ENCODE measurements around the gene ZMYM3. TPM values are rescaled to one million over a fixed set of nuclear protein-coding genes. Genes with fewer than 3 reads are reported as not detected.

Gene ZMYM3
- total and polyA plus RNA-seq, 2 donors (not counting 1 experiment from before 2014, with no cell fraction given), result 13.4 to 16.8 TPM

DNA sequence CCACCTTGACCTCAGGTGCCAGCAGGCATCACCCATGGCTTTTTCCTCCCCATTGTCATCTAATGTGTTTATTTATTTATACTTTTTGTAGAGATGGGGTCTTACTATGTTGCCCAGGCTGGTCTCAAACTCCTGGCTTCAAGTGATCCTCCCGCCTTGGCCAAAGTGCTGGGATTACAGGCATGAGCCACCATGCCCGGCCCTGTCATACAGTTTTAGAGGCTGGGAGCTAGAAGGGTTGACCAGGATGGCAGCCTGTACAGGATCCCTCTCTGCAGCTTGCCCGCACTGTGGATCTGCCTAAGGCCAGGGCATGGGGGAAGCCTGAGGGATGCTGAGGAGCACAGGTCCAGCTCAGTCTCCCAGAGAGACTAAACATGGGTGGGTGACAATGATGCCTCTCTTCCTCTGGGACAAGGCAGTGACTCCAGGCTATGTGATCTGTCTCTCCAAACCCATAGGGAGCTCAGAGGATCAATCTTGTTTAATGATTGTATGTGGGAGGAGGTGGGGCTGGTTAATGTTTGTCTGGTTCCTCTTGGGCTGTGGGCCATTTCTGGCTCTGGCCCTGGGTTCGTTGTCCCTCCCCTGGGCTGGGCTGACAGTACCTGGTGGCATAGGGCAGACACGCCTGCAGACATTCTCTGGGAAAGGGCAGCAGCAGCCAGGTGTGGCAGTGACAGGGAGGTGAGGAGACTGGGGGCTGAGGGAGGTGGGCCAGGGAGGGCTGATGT lies 39.2 kb downstream of the ZMYM3 start:
- Histone ChIP-seq H3K27me3 (ENCODE audit: control insufficient read depth, insufficient read depth, low read length) (no peaks in the 10 kb centered on the region), H3K4me3 (replicated peaks in 1 of 4; ENCODE audit: control extremely low read depth in 1 of 4, insufficient read depth in 1 of 4, low read depth in 3 of 4, low read length in 4 of 4) (no peak overlapping the region), H3K9ac (ENCODE audit: insufficient read depth, low read length) (no peak overlapping the region), H3K4me1 (ENCODE audit: control insufficient read depth, extremely low read depth, insufficient read depth, low read length) (no peaks in the 10 kb centered on the region), H3K79me2 (ENCODE audit: control insufficient read depth, insufficient read depth, low read length) (no peaks in the 10 kb centered on the region), H3K36me3 (ENCODE audit: control insufficient read depth, insufficient read depth, low read length) (no peaks in the 10 kb centered on the region), H3K4me2 (ENCODE audit: extremely low read depth, insufficient read depth, low read length) (no peak overlapping the region), H2AFZ (ENCODE audit: low read length) (no peak overlapping the region), H3K27ac (ENCODE audit: insufficient read depth, low read length) (no peak overlapping the region), H3K9me3 (ENCODE audit: control insufficient read depth, insufficient read depth, low read depth, low read length) (no peaks in the 10 kb centered on the region), H4K20me1 (ENCODE audit: control insufficient read depth, extremely low read depth, insufficient read depth, low read length) (no peaks in the 10 kb centered on the region)
- no peak for DNase-seq (ENCODE audit: low read depth in 2 of 2)
- no peak for TF ChIP-seq CTCF (conservative IDR thresholded peaks at IDR 0.05 in 1 of 2, IDR thresholded peaks at IDR 0.05 in 1 of 2; ENCODE audit: low read depth in 1 of 2, low read length in 2 of 2)
- no peak for TF ChIP-seq EZH2 (IDR thresholded peaks at IDR 0.05; ENCODE audit: low read length, missing control alignments)

DNA sequence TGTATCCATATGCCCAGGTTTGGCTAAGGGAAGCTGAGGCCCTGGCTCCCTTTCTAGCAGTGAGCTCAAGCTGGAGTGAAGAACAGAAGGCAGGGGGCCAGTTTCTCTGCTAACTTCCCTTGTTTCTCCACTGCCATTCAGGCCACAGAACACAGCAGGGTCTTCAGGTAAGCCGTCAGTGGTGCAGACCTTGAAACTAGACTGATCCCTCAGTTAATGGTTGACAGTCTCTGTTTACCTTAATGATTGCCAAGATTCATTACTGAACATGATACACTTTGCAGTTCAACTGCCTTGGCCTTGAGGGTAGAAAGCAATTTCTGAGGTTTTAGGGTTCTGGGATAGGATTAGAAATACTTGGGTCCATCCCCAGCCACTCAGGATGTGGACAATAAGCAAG lies 39.8 kb downstream of the ZMYM3 start:
- Histone ChIP-seq H3K79me2 (ENCODE audit: control insufficient read depth, insufficient read depth, low read length) (no peaks in the 10 kb centered on the region), H3K4me1 (ENCODE audit: control insufficient read depth, extremely low read depth, insufficient read depth, low read length) (no peaks in the 10 kb centered on the region), H4K20me1 (ENCODE audit: control insufficient read depth, extremely low read depth, insufficient read depth, low read length) (no peaks in the 10 kb centered on the region), H3K27me3 (ENCODE audit: control insufficient read depth, insufficient read depth, low read length) (no peaks in the 10 kb centered on the region), H3K9ac (ENCODE audit: insufficient read depth, low read length) (no peak overlapping the region), H3K4me3 (replicated peaks in 1 of 4; ENCODE audit: control extremely low read depth in 1 of 4, insufficient read depth in 1 of 4, low read depth in 3 of 4, low read length in 4 of 4) (no peak overlapping the region), H3K36me3 (ENCODE audit: control insufficient read depth, insufficient read depth, low read length) (no peaks in the 10 kb centered on the region), H3K4me2 (ENCODE audit: extremely low read depth, insufficient read depth, low read length) (no peak overlapping the region), H3K9me3 (ENCODE audit: control insufficient read depth, insufficient read depth, low read depth, low read length) (no peaks in the 10 kb centered on the region), H2AFZ (ENCODE audit: low read length) (no peak overlapping the region), H3K27ac (ENCODE audit: insufficient read depth, low read length) (no peak overlapping the region)
- DNase-seq (ENCODE audit: low read depth in 2 of 2), result no peak
- TF ChIP-seq CTCF (conservative IDR thresholded peaks at IDR 0.05 in 1 of 2, IDR thresholded peaks at IDR 0.05 in 1 of 2; ENCODE audit: low read depth in 1 of 2, low read length in 2 of 2) (no peak), EZH2 (IDR thresholded peaks at IDR 0.05; ENCODE audit: low read length, missing control alignments) (no peak)

DNA sequence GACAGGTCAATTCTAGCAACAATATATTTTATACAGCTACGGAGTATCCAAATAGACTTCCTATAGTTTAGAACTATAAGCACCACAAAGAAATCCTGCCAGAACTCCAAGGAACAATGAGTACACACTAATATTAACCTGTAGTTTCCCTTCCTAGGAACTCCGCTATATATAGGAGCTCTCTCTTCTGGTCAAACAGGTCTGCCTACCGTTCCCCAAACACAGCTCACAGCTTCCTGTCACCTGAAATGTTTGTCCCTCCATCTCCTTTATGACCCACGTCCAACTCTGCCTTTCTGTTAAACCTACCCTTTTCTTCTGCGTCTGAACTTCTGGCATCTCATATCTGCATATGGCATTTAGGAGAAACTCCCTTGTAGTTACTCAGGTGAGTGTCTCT lies 41.4 kb downstream of the ZMYM3 start:
- no peaks in the 10 kb centered on the region for H3K27me3 ChIP-seq (ENCODE audit: control insufficient read depth, insufficient read depth, low read length)
- no peaks in the 10 kb centered on the region for H4K20me1 ChIP-seq (ENCODE audit: control insufficient read depth, extremely low read depth, insufficient read depth, low read length)
- H2AFZ ChIP-seq (ENCODE audit: low read length), result no peak overlapping the region
- no peaks in the 10 kb centered on the region for H3K4me1 ChIP-seq (ENCODE audit: control insufficient read depth, extremely low read depth, insufficient read depth, low read length)
- H3K9ac ChIP-seq (ENCODE audit: insufficient read depth, low read length), result no peak overlapping the region
- no peak for DNase-seq (ENCODE audit: low read depth in 2 of 2)
- H3K79me2 ChIP-seq (ENCODE audit: control insufficient read depth, insufficient read depth, low read length), result no peaks in the 10 kb centered on the region
- no peak overlapping the region for H3K4me3 ChIP-seq (replicated peaks in 1 of 4; ENCODE audit: control extremely low read depth in 1 of 4, insufficient read depth in 1 of 4, low read depth in 3 of 4, low read length in 4 of 4)
- no peak overlapping the region for H3K4me2 ChIP-seq (ENCODE audit: extremely low read depth, insufficient read depth, low read length)
- no peaks in the 10 kb centered on the region for H3K36me3 ChIP-seq (ENCODE audit: control insufficient read depth, insufficient read depth, low read length)
- no peak overlapping the region for H3K27ac ChIP-seq (ENCODE audit: insufficient read depth, low read length)
- no peaks in the 10 kb centered on the region for H3K9me3 ChIP-seq (ENCODE audit: control insufficient read depth, insufficient read depth, low read depth, low read length)
- TF ChIP-seq CTCF (conservative IDR thresholded peaks at IDR 0.05 in 1 of 2, IDR thresholded peaks at IDR 0.05 in 1 of 2; ENCODE audit: low read depth in 1 of 2, low read length in 2 of 2), result no peak
- no peak for TF ChIP-seq EZH2 (IDR thresholded peaks at IDR 0.05; ENCODE audit: low read length, missing control alignments)

All from fibroblast of lung (primary cell).